PC-3 (cell line): ENCODE results near the gene CCDC93.

ENCODE experiments used
- CTCF ChIP-seq: fragments of 300-600 bp; sonication (generic); conservative IDR thresholded peaks from 2 replicates; pipeline ENCODE4 v1.5.1; 2017; ENCODE audit warnings: antibody characterized with exemption, low read depth, mild to moderate bottlenecking, low read length
- EZH2 ChIP-seq: fragments of 300-600 bp; sonication (generic); IDR thresholded peaks from one replicate; pipeline ENCODE4 v1.6.1; 2017; ENCODE audit warnings: antibody characterized with exemption, mild to moderate bottlenecking, low read length; ENCODE audit not compliant: unreplicated experiment
- EZH2phosphoT487 ChIP-seq: fragments of 300-600 bp; sonication (generic); IDR thresholded peaks from 2 replicates; pipeline ENCODE4 v1.6.1; 2018; ENCODE audit warnings: mild to moderate bottlenecking, antibody characterized with exemption, low read length, borderline replicate concordance

- TF ChIP-seq CTCF (no peak), EZH2 (no peak), EZH2phosphoT487 (no peak)
These were observed 76.9 kb downstream of the CCDC93 start for GRCh38 chr2:117936871-117937428.
